SIG-M5 treated with dmso at 0.1 percent for 504 hours (cell line): ENCODE results near the gene CORIN.
"Not testable (repeated sequence)": the region's sequence is repeated elsewhere in the genome, so short reads cannot be mapped to it uniquely, and the experiment has no call there.

Experiments used
- DNase-seq: peaks from one replicate; lab custom pipeline; 2025; ENCODE audit not compliant: unreplicated experiment; lab: John Stamatoyannopoulos, UW

CORIN gene

DNA sequence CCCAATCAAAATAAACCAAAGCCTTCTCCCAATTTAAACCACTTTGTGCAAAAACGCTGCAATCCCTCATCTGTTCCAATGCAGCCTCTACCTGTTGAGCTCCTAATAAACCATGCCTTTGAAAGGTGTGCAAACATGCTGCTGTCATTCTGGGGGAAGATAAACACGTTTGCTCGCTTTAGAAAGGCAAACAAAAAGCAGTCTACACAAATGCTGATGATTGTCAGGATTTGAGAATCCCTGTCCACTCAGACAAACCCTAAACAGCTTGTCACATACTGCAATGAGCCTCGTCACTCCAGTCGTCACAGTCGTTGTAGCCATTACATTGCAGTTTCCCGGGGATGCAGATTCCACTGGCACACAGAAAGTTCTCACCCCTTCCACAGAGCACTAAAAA lies 145.2 kb downstream of the CORIN start:
- no peak for DNase-seq

DNA sequence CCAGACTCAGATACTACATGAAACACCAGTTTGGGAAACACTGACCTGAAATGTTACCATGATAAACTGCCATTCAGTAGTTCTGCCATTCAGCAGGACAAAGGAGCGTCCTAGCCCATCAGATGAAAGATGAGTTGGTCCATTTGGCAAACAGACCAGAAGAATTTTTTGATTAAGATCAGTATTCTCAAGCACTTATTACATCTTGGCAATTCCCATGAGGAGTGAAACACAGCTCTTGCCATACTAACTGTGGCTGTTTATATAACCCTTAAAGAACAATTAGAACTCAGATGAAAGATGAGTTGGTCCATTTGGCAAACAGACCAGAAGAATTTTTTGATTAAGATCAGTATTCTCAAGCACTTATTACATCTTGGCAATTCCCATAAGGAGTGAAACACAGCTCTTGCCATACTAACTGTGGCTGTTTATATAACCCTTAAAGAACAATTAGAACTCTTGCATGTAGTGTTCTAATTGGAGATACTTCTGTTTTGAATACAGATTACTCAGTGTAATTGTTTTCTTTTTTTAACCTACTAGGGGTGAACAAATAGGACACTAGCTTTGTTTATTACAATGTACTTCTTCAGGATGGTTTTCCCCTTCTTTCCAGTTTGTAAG lies 146.0 kb downstream of the CORIN start:
- not testable (repeated sequence) for DNase-seq

DNA sequence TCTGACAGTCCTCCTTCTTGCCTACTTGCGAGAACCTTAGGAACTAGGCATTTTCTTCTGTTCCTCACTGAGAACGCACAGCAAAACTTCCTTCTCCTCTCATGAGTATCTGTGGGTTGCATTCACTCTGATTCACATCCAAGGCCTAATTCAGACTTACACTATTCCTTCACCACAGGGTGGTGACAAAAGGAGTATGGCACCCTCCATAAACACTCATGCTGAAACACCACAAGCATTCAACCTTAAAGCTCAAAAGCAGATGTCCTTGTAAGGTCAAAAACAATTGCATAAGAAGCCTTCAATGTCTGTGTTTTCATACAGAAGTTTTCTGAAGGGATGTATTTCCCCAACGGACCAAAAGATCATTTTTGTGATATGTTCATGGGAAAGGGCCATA lies 147.3 kb downstream of the CORIN start:
- no peak for DNase-seq

DNA sequence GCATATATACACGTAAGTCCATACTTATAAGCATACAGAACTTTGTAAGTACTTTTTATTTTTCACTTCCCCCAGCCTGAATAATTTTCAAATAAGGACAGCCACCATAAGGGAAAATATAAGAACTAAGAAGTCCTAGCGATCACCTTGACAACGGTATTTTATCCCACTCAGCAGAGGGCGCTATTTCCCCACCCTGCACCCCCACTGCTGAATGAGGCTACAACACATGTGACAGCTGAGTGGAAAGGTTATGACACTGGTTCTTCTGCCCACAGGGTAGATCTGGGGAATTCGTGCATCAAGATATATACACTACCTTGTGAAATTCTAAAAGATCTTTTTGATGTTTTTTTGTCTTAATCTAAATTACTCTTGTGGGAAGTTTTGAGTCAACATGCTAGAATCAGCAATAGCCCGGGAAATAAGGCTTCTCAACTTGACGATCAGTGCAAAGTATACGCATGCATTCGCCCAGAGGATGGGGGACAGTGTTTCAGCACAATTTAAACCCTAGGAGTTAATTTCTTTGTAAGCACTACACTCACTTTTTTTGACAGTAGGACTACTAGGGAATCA lies 151.5 kb downstream of the CORIN start:
- DNase-seq, result peak; percentile 51

DNA sequence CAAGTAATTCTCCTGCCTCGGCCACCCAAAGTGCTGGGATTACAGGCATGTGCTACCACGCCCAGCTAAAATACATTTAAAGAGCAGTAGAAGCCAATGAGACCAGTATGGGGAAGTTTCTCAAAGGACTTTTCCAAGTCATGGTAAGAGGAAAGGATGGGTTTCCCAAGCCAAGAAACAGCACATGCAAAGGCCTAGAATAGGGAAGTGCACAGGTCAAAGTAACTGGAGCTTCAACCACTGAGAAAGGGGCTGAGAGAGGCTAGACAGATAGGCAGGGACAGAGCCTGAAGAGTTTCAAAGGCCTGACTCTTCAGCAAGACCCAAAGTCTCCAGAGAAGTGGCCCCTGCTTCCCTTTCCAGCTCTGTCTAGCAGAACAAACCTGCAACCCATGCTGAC lies 162.1 kb downstream of the CORIN start:
- DNase-seq, result peak; percentile 7

DNA sequence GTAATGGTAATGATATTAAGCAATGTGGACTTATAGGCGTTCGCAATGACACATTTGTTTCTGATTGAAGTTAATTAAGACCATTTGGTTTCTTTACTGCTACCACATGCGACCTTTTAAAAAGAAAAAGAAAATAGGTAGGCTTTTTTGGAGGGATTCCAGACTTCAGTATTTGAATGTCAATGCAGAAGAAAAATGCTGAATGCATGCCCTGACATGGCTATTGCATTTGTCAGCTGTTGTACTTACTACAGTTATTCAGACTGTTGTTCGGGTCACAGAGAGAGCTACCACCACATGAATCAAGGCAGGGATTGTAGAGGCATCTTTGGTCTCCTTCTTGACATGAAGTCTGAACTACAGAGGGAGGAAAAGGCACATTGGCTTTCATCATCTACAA lies 163.7 kb downstream of the CORIN start:
- DNase-seq, result no peak

DNA sequence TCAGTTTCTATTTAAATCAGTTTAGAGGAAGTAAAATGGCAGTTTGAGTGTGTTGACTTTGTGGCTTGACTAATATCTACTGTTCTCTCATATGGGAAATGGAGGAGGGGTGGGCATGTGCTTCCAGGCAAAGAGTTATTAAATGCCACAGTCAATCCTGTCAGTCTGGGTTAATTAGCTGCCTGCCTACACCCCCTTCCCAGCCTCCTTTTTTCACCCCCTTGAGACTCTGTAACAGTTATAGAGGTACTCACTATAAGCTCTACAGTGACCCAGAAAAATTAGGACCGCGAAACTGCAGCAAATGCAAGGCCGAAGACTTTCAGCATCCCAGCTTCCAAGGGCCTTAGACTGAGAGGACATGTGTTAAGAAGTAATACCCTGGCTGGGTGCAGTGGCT lies 165.2 kb downstream of the CORIN start:
- DNase-seq, result peak; percentile 10

DNA sequence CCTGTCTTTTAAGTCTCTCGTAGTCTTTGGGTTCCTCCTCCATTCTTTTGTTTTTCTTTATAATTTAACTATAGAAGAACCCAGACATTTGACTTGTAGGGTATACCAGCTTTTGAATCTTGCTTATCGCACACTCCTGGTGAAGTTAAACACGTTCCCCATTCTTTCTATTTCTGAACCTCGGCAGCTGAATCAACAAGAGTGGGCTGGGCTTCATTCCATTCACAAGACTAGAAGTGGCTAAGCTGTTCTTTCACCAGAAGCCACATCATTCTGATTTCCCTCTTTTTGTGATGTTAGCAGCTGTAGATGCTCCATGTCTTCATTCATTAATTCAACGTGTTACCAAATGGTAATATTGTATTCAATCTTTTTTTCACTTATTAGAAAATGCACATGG lies 167.9 kb downstream of the CORIN start:
- DNase-seq, result no peak

DNA sequence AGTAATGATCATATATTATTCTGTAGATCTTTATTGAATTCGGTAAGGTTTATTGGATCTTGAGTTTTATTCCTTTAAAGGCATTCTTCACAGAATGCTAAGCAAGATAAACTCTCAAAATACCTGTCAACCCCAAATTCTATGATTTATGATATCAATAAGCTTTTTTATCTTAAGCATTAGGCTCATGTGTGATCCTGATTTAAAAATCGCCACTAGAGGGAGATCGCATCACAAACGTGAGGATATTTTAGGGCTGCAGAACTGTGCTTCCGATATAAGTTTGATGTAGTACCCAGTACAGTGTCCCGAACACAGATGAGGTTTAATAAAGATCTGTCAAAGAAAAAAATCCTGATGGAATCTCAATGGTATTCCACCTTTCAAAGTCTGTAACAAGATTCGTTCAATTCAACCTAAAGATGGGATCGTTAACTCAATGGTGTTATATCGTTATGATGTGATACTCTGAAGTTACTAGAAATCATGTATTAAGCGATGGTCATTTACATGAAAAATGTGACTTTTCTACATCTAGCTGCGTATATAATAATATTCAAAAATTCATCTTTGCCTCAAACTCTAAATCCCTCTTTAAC lies 169.0 kb downstream of the CORIN start:
- peak; percentile 7 for DNase-seq

DNA sequence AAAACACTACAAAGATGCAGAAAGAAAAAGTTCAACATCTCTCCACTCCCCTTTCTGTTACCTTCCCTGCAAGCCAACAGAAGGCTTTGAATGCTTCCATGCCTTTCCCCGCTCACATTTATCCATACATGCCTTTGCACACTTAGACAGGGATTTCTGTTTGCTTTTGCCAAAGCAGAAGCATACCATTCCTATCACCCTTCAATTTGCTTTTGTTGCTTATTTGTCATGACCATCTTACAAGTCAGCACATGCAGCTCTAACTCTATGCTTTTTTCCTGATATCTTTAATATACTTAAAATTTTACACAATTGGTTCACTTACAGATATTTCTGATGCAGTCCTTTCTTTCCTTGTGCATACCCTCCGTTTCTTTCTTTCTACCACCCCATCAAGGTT lies 169.6 kb downstream of the CORIN start:
- DNase-seq, result no peak

DNA sequence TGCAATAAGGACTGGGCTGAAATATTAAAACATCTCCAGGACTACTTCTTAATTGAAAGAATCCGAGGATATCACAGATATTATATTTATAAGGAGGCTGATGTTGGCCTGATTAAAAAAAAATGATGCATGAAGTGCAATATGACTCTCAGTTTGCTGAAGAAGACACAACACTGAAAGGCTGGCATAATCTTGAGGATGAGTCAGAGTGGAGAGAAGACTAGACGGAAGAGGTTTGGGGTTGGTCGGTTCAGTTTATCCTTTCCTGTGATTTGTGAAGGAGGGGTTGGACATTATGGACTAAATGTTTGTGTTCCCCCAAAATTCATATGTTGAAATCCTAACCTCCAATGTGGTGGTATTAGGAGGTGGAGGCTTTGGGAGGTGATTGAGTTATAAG lies 170.3 kb downstream of the CORIN start:
- no peak for DNase-seq

DNA sequence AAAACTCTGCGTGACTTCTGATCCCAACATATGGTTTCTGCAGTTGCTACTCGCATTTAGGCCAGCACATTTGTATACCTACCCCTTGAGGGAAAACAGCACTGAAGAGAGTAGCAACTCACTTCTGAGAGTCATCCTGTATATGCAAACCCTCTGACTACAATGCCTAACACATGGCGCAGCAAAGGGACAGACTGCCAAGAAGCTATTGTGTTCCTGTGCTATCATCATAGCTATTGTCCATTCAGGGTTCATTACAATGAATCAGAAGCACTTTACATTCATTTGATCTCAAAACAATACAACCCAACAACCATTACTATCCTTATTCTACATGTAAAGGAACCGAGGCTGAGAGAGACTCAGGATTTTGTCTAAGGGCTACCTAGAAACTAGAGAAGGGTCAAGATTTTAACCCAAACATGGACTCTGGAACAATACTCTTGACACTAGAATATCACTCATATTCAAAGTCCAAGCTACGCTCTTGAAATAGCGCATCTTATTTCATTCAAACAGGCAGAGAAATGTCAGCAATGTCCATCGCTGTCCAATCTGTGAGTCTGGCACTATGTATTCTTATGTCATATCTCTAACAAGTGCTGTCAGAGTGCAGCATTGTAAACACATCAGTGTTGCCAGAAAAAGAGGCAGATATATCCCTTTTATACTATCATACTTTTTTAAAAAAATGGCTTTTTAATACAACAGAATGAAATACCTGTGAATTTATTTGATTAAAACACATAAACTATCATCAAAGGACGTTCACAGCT lies 173.6 kb downstream of the CORIN start:
- no peak for DNase-seq

DNA sequence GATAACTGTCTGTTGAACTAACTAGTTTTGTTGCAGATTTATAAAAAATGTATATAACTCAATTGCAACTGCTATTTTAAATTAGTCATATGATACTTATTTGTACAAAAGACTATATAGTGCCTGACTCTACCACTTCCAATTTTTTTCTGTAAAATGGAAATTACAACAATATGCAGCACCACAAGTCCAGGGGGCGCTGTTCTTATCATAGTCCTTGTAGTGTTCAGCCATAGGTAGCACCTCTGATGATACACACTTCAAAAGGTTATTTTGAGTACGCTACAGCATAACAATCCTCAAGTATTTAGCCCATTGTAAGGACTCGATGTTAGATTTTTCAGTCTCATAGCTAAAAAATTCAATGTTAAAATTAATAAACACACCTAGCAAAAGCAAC lies 174.9 kb downstream of the CORIN start:
- DNase-seq, result no peak

DNA sequence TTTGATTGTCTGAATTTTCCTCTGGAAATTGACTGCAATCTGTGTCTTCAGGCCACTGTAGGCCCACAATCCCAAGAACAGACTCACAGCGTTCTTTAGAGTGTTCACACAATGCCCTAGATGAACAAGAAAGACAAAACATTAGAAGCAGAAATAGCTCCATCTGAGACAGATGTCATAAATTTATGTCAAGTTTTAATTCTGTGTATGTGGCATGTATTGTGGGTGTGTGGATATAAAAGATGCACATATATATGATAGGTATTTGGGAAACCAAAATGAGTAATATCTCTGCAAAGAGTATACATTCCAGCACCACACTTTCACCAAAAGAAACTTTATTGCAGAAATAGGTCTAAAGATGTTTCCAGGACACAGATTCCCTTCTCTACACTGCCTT lies 176.1 kb downstream of the CORIN start:
- DNase-seq, result no peak

DNA sequence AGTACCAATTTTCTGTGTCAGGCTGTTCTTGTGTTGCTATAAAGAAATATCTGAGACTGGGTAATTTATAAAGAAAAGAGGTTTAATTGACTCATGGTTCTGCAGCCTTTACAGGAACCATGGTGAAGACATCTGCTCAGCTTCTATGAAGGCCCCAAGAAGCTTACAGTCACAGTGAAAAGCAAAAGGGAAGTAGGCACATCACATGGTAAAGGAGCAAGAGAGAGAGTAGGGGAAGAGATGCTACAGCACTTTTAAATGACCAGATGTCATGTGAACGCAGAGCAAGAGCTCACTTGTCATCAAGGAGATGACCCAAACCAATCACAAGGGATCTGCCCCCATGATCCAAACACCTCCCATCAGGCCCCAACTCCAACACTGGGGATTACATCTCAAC lies 178.5 kb downstream of the CORIN start:
- DNase-seq, result no peak

DNA sequence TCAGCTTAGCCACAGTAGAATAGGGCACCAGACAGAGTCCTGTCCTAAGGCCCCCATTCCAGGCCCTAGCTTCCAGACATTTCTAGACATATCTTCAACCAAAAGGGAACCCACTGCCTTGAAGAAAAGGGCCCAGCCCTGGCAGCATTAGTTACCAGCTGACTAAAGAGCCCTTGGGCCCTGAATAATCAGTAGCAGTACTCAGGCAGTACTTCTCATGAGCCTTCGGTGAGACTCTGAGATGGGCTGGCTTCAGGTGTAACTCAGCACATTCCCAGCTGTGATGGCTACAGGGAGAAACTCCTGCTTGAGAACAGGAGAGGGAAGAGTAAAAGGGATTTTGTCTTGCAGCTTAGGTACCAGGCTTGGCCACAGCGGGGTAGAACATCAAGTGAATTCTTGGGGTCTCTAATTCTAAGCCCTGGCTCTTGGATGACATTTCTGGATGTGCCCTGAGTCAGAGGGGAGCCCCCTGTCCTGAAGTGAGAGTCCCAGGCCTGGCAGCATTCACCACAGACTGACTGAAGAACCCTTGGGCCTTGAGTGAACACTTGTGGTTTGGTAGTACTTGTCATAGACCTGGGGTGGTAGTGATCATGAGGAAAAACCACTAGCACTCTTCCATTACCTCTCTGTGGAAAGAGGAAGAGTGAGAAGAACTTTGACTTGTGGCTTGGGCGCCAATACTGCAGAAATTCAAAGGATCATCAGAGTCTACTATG lies 182.7 kb downstream of the CORIN start:
- no peak for DNase-seq

DNA sequence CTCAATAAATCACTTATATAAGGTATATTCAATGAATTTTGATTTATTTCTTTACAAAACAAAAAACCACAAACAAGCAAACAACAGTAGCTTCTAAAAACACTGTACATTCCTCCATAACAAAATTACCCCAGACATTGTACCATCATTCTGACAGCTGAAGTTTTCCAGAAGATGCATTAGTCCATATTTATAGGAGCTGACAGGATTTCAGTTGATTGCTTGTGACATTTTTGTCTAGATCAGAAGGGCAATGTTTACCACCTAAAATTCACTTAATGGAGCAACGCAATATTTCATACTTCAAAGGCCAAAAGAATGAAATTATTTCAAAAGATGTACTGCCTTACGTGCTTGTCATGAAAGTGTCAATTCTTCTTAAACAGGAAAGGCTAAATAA lies 185.8 kb downstream of the CORIN start:
- DNase-seq, result no peak

DNA sequence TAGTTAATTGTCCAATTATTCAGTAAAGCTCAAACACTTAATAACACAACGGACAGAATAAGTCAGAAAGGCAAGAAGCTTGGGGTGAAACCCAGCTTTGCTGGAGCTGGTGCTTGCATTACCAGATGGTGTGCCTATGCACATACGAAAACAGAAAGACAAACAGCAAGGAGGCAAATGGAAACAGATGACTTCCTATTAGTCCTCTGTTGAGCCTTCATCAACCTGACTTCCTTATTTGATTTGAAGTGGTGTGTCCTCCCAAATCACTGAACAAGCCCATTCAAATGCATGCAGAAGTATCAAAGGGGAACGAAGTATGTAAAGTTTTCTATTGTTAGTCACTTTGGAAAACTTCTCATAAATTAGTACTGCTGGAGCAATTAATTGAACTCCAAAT lies 186.6 kb downstream of the CORIN start:
- DNase-seq, result no peak

DNA sequence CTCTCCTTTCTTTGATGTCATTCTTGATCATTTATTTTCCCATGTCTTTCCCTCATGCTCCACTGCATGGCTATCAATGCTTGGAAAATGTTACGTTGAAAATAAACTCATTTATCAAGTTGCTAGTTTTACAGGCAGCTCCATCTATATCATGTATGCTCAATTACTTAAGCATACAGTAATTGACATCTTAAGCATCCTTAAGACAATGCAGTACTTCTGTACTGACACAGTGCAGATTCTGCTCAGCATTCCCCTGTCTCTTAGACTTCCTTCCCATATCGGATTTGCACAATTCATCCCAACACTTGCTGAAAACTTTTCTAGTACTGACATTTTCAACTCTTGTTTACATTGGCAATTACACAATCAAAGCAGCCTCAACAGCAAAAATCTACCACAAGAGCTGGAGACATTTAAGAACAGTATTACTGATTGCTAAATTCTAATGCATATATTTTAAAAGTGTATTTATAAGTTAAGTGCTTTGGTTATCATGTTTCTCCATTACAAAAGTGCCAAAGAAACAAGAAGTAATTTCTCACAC lies 187.2 kb downstream of the CORIN start:
- no peak for DNase-seq

DNA sequence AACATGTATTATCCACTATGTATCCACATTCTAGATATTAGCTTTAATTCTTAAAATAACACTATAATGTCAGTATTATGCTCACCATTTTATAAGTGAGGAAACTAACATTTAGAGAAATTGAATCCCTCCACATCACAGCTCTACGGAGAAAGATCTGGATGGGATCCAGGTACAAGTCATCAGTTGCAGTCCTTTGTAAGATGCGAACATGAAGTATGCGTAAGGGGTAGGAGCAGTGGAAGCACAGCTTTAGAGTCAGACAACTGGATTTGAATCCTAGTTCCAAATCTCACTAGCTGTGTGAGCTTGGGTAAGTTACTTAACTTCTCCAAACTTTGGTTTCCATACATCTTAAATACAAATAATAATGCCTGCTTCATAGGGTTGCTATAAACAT lies 190.3 kb downstream of the CORIN start:
- no peak for DNase-seq

DNA sequence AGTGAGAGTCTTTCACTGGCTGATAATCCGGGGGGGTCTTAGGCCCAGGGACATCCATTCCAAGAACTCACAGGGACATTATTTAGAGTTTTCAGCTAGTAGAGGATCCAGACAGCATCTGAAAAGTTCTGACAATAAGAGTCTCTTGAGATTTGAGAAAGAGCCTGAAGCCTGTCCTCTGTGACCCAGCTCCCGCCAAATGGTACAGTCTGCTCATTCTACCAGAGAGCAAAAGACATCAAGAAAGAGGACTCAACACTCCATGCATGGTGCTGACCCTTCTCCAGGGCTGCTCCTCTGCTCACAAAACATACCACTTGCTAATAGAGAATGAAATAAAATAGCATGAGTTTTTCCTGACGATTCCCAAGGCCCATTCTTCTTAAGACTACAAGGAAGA lies 190.8 kb downstream of the CORIN start:
- no peak for DNase-seq
